GM18508 (cell line): ENCODE data around the gene SHC1.

Experiments
- ATAC-seq: cut with Tn5 transposase; IDR thresholded peaks from one replicate; pipeline ENCODE4 v1.9.1; 2021; ENCODE audit warnings: moderate number of reproducible peaks; ENCODE audit not compliant: insufficient read depth, unreplicated experiment

The SHC1 gene

DNA sequence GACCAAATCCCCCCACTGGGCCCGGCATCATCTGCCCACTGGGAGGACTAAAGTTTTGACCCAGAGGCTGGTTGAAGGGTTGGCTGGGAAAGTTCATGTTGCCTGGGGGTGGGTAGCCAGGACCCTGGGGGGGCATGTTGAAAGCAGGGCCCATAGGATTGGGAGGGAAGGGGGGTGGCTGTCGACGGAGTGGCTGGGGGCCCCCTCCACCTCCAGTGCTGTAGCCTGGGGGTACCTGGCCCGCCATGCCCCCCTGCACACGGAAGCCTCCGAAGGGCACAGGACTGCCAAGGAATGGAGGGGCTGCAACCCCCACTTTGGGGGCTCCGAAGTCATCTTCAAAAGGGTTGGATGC lies 11.1 kb downstream of the SHC1 start:
- ATAC-seq = no peak

DNA sequence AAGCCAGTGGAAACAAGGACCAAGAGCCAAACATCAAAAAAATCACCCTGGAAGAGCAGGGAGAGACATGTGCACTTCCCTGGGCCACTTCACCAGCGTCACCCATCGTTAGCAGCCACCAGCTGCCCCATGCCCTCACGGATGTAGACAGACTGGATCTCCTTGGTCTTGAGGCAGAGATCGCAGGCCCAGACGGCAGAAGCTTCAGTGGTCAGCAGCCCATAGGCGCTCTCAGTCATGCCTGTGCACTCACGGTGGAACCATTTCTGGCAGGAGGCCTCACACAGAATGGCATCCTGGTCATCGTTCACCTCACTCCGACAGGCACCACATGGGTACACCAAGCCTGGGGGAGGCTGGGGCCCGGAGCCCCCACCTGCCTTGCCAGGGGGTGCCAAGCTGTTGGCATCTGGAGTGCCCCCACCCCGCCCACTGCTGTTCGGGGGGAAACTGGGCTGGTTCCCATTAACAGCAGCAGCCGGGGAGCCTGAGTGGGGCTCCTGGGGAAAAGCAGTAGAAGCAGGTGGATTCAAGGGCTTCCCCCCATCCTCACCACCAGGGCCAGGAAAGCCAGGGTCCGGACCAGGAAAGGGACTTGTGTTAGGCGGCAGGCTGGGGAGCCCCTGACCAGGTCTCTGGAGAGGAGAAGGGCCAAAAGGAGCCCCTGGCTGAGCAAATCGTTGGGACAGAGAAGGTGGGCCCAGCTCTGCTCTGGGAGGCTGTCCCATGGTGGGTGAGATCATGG lies 11.7 kb downstream of the SHC1 start:
- no peak for ATAC-seq

GRCh38 chr1:154958036-154958435 lies 12.5 kb downstream of the SHC1 start:
- no peak for ATAC-seq

GRCh38 chr1:154957091-154957657 lies 13.4 kb downstream of the SHC1 start:
- no peak for ATAC-seq

DNA sequence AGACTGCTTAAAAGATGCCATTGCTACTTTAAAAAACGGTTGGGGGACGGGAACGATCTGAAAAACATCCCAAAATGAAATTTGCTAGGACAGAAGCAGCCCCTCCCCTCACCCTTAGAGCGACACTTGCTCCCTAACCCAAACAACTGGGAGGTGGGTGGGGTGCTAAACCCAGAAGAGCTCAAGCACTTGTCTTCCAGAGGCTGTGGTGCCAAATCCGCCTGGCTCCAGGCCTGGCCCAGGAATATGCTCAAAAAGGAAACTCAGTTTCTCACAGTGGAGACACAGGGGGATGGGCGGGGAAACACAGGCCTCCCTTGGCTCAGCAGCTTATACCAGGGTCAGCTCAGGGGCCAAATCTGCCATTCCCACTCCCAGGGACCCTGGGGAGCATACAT lies 14.0 kb downstream of the SHC1 start:
- no peak for ATAC-seq

GRCh38 chr1:154955718-154956543 lies 14.6 kb downstream of the SHC1 start, which contains the start of gene PBXIP1:
TSS of gene PBXIP1 (minus strand) at chr1:154956099. CDS start at chr1:154953721, 2,378 bp downstream.
- ATAC-seq = no peak

- ATAC-seq = no peak
Observed at GRCh38 chr1:154955039-154955717, 15.4 kb downstream of the SHC1 start.

GRCh38 chr1:154954541-154954940 lies 16.0 kb downstream of the SHC1 start:
- no peak for ATAC-seq

- no peak for ATAC-seq
Observed at GRCh38 chr1:154953611-154954038, 16.9 kb downstream of the SHC1 start.

- ATAC-seq = no peak
Observed at GRCh38 chr1:154952664-154953063, 17.9 kb downstream of the SHC1 start.

GRCh38 chr1:154951901-154952657 lies 18.5 kb downstream of the SHC1 start:
- ATAC-seq = no peak

DNA sequence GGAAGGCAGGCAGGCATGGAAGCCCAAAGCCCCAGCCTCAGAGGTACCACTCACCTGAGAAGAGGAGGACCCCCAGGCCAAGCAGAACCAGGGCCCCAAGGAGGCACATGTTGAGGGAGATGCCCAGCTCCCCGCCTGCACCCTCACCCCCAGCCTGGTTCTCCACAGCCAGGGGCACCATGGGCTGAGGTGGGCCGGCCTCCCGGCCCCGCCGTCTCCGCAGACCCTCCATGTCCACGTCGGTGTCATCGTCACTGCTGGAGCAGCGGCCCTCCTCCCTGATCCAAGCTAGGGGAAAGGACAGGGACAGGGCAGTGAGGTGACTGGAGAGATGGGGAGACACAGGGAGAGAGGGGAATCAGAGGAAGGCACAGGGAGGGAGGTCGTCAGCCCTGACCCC lies 22.5 kb downstream of the SHC1 start:
- no peak for ATAC-seq

DNA sequence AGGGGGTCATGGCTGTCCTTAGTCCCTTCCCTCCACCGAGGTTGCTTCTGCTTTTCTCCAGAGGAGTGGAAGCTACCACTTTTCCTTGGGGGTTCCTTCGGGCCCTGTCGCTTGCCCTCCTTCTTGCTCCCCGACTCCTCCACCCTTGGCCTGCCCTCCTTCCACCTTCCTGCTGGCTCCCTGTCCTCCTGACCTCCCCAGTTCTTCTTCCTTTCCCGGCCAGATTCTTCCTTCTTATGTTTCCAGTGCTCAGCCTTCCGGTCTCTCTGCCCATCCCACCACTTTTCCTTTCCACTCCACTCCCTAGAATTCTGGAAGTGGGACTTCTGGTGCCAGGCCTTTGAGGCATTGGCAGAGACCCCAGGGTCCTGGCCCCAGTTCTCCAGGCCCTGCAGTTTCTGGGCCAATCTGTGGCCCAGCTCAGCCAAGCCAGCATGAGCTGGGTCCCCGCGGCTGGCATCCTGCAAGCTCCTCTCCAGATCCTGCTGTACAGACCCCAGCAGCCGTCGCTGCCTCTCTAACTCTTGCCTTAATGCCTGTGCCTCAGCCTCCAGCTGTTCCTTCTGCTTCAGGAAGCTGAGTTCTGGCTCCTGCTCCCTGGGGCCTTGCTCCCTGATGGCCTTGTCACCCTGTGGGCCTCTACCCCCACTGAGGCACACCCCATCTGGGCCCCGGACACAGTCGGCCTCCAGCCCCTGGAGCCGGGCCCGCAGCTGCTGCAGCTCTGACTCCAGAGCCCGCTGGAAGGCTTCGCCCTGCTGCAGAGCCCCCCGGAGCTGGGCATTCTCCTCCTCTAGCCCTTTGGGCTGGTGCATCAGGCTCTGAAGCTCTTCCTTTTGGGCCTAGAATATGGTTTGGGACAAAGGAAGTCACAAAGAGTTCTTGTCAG lies 24.3 kb downstream of the SHC1 start:
- no peak for ATAC-seq

- no peak for ATAC-seq
Observed at GRCh38 chr1:154945160-154945961, 25.2 kb downstream of the SHC1 start.

GRCh38 chr1:154944401-154945159 lies 26.0 kb downstream of the SHC1 start:
- ATAC-seq = no peak

GRCh38 chr1:154943649-154944400 lies 26.7 kb downstream of the SHC1 start:
- no peak for ATAC-seq
